ENCODE measurements around the gene ARPC4. TPM values are rescaled to one million over a fixed set of nuclear protein-coding genes. Genes with fewer than 3 reads are reported as not detected.

ARPC4 gene
- total RNA-seq, 1 experiment from 2014 or later = 143 TPM

GRCh38 chr3:9760779-9761505, 31.9 kb upstream of the ARPC4 start:
- Mint-ChIP-seq H3K4me1 (peaks cover 2% of the 10 kb centered on the region), H3K27me3 (ENCODE audit: low read depth) (peaks cover 23% of the 10 kb centered on the region), H3K27ac (no peak overlapping the region), H3K36me3 (peaks cover 14% of the 10 kb centered on the region), H3K4me3 (no peak overlapping the region), H3K9me3 (no peaks in the 10 kb centered on the region)
- no peak for DNase-seq (ENCODE audit: low spot score)
- ATAC-seq = no peak
- ChIA-PET POLR2A (no interaction called here), CTCF (no interaction called here)
- TF ChIP-seq FOXP1 (CRISPR knock-in tag; IDR thresholded peaks at IDR 0.05; ENCODE audit: borderline replicate concordance) (no peak), ZNF263 (CRISPR knock-in tag; IDR thresholded peaks at IDR 0.05; ENCODE audit: low read depth) (no peak), NR1H2 (CRISPR knock-in tag; IDR thresholded peaks at IDR 0.05) (no peak), ZNF138 (CRISPR knock-in tag; conservative IDR thresholded peaks at IDR 0.05) (no peak), ZBTB43 (CRISPR knock-in tag; IDR thresholded peaks at IDR 0.05) (no peak), SP1 (CRISPR knock-in tag; conservative IDR thresholded peaks at IDR 0.05) (no peak), IRF2 (CRISPR knock-in tag; IDR thresholded peaks at IDR 0.05; ENCODE audit: borderline replicate concordance, low read depth) (no peak), ZNF232 (CRISPR knock-in tag; IDR thresholded peaks at IDR 0.05) (no peak), PRDM15 (CRISPR knock-in tag; IDR thresholded peaks at IDR 0.05) (no peak)

- no peak for DNase-seq (ENCODE audit: low spot score)
- POLR2A ChIA-PET = interaction anchor here (0.6 kb wide), 1 partner anchor 500 kb away, joined by 6 read pairs; no protein-coding TSS in a partner anchor
- no peak overlapping the region for H3K27ac Mint-ChIP-seq
- no peak overlapping the region for H3K4me3 Mint-ChIP-seq
- no peak for ATAC-seq
- H3K9me3 Mint-ChIP-seq = no peaks in the 10 kb centered on the region
- peaks cover 32% of the 10 kb centered on the region for H3K27me3 Mint-ChIP-seq (ENCODE audit: low read depth)
- CTCF ChIA-PET = no interaction called here
- peaks cover 8% of the 10 kb centered on the region for H3K4me1 Mint-ChIP-seq
- peaks cover 8% of the 10 kb centered on the region; the same call in 1 of the 2 replicates for H3K36me3 Mint-ChIP-seq
- TF ChIP-seq ZNF425 (CRISPR knock-in tag; conservative IDR thresholded peaks at IDR 0.05) (no peak), NR2C2 (CRISPR knock-in tag; IDR thresholded peaks at IDR 0.05) (no peak), MLX (CRISPR knock-in tag; IDR thresholded peaks at IDR 0.05) (no peak), ZBTB21 (CRISPR knock-in tag; IDR thresholded peaks at IDR 0.05; ENCODE audit: borderline replicate concordance) (no peak), ATF1 (CRISPR knock-in tag; IDR thresholded peaks at IDR 0.05) (no peak), HMGXB4 (CRISPR knock-in tag; IDR thresholded peaks at IDR 0.05) (no peak), MXD4 (CRISPR knock-in tag; IDR thresholded peaks at IDR 0.05; ENCODE audit: borderline replicate concordance) (no peak), ZNF219 (CRISPR knock-in tag; IDR thresholded peaks at IDR 0.05; ENCODE audit: borderline replicate concordance) (no peak), E2F5 (CRISPR knock-in tag; IDR thresholded peaks at IDR 0.05) (no peak), TEAD4 (CRISPR knock-in tag; IDR thresholded peaks at IDR 0.05) (no peak), ZNF423 (CRISPR knock-in tag; IDR thresholded peaks at IDR 0.05) (no peak), CREB1 (CRISPR knock-in tag; IDR thresholded peaks at IDR 0.05) (no peak)
Observed at GRCh38 chr3:9761919-9762318, 31.0 kb upstream of the ARPC4 start.

Data from WTC11 (cell line).